Keratinocyte (primary cell): ENCODE results near the gene LEAP2.

Source experiments
- EZH2 ChIP-seq: IDR thresholded peaks from one replicate; pipeline ENCODE4 v1.6.1; 2012; ENCODE audit warnings: inconsistent platforms, mild to moderate bottlenecking, low read length, moderate library complexity
- TF ChIP-seq, protein P1 (sequence below), 3 experiments: IDR thresholded peaks in 1 of 3; conservative IDR thresholded peaks in 1 of 3; optimal IDR thresholded peaks in 1 of 3; 2 replicates in 2 of 3; 3 replicates in 1 of 3; pipeline versions ENCODE3 to v1.5.1; 2011; ENCODE audit warnings: low read length in 3 of 3, mild to moderate bottlenecking in 3 of 3, moderate library complexity in 2 of 3, control low read depth in 1 of 3, inconsistent platforms in 1 of 3; ENCODE audit not compliant: insufficient read depth in 2 of 3; ENCODE audit errors: extremely low read depth in 1 of 3

DNA sequence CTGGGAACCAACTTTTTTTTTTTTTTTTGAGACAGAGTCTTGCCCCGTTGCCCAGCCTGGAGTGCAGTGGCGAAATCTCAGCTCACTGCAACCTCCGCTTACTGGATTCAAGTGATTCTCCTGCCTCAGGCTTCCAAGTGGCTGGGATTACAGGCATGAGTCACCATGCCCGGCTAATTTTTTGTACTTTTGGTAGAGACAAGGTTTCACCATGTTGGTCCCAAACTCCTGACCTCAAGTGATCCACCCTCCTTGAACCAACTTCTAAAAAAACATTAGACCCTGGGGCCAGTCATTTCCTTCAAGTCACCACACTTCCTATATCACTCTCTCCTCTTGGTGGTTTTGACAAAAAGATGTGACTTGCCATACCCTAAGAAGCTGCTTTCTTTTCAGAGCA is 32.2 kb upstream of the LEAP2 start:
- TF ChIP-seq, protein P1, sequence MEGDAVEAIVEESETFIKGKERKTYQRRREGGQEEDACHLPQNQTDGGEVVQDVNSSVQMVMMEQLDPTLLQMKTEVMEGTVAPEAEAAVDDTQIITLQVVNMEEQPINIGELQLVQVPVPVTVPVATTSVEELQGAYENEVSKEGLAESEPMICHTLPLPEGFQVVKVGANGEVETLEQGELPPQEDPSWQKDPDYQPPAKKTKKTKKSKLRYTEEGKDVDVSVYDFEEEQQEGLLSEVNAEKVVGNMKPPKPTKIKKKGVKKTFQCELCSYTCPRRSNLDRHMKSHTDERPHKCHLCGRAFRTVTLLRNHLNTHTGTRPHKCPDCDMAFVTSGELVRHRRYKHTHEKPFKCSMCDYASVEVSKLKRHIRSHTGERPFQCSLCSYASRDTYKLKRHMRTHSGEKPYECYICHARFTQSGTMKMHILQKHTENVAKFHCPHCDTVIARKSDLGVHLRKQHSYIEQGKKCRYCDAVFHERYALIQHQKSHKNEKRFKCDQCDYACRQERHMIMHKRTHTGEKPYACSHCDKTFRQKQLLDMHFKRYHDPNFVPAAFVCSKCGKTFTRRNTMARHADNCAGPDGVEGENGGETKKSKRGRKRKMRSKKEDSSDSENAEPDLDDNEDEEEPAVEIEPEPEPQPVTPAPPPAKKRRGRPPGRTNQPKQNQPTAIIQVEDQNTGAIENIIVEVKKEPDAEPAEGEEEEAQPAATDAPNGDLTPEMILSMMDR (optimal IDR thresholded peaks at IDR 0.05 in 1 of 3, IDR thresholded peaks at IDR 0.05 in 1 of 3, conservative IDR thresholded peaks at IDR 0.05 in 1 of 3; ENCODE audit: extremely low read depth in 1 of 3, insufficient read depth in 2 of 3, low read length in 3 of 3), result no peak
- TF ChIP-seq EZH2, result no peak
